HTR-8/SVneo (cell line): Measurements from ENCODE around the gene GABPB2.

Source experiments
- DNase-seq: peaks from one replicate; pipeline ENCODE4 v3.0.0; 2011; ENCODE audit warnings: low spot score, mixed read lengths; ENCODE audit not compliant: insufficient read length
- FAIRE-seq: peaks from 2 replicates; lab custom pipeline; 2011; peaks lifted over from hg19 to GRCh38; lab: Jason Lieb, UNC

The GABPB2 gene

DNA sequence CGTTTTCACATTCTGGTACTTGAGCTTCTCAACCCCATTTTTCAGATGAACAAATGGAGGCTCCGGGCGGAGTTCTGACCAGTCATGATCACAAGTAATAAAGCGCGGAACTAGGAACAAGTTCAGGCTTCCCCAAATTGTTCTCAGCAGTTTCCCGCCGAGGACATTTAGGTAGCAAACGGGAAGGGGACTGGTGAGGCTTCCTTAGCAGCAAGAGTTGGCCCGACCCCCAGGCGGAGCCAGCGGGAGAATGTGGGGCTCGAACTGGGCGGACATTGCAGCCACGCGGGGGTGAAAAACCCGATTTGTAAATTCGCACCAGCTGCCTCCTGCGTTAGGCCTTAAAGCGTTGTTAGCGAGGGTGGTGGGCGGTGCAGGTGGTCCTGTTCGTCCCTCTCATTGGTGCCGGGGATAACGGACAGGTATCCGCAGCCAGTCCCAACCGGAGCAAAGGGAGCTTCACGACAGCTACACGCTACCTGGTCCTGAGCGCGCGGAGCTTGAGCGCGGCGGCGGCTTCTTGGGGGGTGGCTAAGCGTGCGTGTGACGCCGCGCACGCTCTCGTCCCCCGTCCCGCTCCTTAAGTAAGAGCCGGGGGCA lies 60.5 kb downstream of the GABPB2 start:
- DNase-seq (no peak), FAIRE-seq (no peak)

DNA sequence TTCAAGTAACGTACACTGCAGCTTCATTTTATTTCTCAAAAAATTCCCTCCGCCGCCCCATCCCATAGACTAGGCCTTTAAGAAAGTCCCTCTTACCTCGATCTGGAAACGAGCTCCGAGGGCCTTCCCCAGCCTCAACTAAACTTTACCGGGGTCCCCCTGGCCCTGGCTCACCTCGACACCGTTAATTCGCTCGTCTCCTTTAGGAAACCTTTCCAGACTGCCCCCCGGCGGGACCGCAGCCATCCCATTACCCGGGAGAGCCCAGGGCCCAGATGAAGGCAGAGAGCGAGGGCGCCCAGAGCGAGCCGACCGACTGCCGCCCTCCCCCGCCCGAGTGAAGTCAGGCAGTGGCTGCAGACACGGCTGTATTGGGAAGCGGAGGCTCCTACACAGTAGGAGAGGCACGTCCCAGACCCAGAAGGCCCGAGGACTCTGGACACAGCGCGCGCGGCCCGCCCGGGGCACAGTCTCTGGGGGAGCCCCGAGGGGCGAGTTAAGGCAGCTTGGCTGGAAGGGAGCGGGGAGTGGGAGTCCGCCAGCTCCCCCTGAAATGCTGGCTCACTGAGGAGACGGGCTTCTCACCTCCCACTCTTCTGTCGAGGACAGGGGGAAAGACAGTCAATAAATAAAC lies 61.3 kb downstream of the GABPB2 start:
- FAIRE-seq = no peak
- no peak for DNase-seq

DNA sequence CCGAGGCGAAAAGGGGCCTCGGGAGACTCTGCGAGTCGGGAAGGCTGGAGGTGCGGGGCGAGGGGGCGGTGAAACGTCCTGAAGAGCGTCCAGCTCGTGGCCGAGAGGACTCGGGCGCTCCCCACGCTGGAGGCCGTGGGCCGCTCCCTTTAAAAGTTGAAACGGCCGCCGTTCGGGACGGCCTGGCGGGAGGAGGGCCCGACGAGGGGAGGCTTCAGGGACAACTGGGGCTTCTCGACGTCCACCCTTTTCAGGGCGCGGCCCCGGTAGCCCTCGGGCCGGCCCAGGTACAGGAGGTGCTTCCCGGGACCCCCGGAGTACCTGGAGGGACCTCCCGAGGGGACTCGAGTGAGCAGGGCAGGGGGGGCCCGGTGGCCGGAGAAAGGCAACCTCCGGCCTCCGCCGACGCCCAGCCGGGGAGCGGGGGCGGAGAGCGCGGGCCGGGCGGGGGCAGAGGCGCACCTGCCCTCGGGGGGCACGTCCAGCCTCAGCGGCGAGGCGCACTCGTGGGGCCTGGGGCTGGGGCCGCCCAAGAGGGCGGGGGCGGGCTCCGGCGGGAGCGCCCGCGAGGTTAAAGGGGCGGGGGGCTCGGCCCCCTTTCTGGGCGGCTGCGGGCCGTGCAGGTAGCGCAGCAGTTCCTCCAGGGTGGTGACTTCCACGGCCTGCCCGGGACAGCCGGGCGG lies 61.9 kb downstream of the GABPB2 start:
- DNase-seq (no peak), FAIRE-seq (no peak)

DNA sequence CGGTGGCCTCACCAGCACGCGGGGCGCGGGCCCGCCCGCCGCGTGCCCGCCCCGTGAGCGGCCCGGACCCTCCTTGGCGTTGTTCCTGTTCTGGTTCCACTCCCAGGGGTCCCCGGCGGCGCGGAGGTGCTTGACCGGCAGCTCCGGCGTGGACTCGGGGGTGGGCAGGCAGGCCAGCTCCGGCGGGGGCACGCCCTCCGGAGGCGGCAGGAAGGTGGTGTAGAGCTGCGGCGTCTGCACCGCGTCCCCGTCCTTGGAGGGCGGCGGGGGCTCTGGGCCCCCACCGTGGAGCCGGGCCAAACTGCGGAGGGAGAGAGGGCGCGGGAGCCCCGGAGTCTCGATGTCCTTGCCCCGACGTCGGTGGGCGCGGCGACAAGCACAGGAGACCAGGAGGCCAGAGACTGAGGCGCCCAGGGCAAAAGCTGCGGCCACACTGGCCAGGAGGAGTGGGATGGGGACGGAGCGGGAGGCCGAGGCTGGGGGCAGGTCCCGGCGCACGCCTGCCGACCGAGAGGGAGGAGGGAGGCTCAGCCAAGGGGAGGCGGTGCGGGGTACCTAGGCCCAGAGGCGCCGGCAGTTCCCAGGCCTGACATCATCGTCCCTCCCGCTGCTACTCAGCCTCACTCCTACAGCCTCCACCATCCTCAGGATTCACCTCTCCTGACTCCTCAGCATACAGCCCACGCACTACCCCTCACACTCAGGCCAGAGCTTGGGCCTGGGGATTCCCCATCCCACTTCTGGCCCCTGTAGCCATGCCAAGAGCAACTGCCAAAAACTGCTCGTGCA lies 62.7 kb downstream of the GABPB2 start:
- no peak for DNase-seq
- FAIRE-seq = no peak

DNA sequence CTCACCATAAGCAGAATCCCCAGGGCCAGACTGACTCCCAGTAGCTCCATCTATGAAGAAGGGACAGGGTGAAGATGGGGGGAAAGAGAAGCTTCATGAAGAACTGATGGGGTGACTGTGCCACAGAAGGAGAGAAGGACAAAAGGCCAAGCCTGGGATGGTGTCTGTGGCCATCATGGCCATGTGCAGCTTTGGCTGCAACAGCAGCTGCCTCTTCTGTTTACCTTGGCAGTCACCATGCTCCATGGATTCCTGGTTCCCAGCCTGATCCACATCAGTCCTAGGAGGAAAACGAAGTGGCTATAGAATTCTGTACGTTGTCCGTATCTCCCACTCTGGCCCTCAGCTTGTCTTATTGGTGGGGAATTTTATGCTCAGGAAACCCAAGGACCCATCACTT lies 63.8 kb downstream of the GABPB2 start:
- FAIRE-seq (no peak), DNase-seq (no peak)

DNA sequence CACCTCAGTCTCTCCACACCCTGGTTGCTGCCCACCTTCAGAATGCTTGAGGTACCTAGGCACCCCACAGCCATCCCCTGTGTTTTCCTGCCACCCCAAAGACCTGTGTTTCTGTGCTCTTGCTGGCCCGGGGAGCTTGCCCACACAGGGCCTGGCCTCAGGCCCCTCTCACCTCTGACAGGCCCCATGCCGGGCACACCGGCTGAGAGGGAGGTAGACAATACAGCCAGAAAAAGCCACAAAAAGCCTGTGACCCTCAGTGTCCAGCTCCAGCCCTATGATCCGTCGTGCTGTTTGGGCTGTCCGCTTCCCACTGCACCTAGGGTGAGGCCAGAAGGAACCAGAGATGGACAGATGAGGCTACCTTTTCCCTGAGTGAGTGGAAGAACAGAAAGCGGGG lies 64.4 kb downstream of the GABPB2 start:
- FAIRE-seq = no peak
- DNase-seq = no peak

DNA sequence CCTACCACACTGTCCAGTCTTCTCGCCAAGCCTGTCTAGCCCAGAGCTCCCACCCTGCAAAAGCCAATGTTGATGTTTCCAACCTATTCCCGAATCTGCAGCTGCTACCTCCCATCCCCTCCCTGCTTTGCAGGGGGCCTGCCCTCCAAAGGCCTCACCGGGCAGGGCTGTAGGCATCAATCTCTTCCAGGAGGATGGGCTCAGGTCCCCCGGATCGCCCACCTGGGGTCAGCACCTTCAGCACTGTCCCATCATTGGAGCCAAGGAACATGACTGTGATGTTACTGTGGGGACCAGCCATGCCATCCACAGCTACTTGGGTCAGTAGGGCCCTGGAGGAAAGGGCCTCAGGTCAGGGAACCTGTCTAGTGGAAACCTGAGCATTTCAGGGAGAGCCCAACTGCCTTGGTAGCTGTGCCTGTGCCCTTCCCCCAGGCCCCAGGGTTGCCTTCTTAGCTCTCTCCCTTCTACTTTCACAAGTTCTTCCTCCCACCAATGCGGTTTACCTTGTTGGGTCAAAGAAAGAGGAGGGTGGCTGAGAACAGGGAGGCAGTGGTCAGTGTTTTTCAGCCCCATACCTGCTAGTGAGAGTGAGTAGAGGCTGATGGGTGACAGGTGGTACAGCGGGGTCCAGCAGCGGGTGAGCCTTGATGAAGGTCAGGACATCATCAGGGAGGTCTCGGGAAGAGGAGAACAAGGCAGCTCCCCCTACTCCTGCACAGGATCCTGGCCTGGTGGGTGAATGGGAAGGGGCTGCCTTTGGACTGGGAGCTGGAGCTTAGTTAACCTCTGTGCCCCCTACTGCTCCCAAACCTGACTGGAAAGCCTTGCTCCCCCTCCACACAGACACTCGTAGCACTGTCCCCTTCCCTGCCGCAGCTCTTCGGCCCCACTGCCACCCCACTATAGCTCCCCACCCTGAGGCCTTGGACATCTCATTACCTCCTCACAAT lies 65.1 kb downstream of the GABPB2 start:
- FAIRE-seq = no peak
- no peak for DNase-seq

DNA sequence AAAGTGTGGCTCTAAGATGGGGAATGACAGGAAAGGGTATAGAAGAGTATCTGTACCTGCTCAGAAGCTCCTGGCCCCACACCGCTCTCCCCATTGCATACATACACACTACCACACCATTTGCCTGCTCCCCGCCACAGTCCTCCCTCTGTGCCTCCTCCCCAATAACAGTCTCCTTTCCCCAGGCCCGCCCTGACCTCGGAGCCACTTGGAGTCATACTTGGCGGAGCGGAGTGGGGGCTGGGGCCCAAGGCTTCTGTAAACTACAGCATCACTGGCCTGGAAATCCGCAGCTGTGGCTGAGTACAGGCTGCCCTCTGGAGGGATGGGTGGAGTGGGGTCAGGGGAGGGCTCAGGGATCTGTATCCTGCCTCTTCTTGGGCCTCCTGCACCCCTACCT lies 67.2 kb downstream of the GABPB2 start:
- FAIRE-seq (no peak), DNase-seq (no peak)

DNA sequence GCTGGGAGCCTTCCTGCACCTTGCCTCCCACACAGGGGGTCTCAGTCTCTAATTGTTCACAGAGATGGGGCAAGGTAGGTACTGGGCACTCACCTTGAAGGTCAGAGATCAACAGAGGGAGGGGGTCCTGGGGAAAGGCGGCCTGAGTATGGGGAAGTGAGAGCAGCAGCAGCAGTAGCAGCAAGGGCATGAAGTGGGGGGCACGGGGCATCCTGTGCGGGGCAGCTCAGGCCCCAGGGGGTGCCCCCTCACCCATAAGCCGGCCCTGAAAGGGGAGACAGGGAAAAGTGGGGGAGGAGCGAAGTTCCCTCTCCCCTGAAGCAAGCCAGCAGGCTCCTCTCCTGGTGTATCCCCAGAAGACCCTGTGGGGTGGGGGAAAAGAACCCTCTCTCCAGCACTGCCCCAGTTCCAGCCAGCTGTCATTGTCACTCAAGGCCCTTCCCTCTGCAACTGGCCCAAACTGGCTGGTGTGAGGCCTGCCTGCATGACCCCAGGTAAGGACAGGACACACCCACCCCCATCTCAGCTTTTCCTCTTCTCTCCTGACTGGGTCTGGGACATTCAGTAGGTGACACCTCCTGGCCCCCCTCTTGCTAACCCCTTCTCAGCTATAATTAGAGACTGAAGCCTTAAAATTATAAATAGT lies 72.0 kb downstream of the GABPB2 start:
- FAIRE-seq (no peak), DNase-seq (no peak)

DNA sequence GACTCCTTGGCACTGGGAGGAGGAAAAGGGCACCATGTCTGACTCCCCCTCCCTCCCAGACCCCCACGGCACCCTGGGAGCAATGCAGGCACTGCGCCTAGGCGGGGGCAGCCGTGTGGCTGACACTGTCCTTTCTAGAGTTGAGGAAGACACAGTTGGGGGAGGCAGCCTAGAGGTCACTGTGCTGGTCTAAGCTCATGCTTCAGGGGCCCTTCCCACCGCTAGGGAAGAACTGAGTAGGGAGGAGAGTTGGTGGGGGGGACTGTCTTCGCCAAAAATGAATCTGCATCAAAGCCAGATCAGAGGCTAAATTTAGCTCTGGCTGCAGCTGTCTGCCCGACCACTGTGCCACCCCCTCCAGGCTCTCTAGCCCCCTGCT lies 72.5 kb downstream of the GABPB2 start:
- DNase-seq = no peak
- no peak for FAIRE-seq

DNA sequence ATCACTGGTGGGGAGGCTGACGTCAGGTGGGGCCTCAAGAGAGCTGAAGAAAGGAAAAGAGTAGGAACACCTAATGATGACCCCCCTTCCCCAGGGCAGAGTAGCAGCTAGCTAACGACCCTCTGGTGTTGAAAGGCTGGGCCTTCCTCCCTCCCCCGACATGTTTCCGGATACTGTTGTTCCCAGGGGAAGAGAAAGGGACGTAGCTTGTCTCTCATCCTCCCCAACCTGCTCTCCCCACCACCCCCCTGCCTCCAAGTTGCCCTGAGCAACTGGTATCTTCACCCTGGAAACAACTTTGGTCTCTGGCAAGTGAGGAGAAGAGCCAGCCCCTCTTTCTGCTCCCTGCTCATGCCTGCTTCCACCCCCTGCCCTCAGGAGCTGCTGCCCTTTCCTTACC lies 73.4 kb downstream of the GABPB2 start:
- DNase-seq (no peak), FAIRE-seq (no peak)

DNA sequence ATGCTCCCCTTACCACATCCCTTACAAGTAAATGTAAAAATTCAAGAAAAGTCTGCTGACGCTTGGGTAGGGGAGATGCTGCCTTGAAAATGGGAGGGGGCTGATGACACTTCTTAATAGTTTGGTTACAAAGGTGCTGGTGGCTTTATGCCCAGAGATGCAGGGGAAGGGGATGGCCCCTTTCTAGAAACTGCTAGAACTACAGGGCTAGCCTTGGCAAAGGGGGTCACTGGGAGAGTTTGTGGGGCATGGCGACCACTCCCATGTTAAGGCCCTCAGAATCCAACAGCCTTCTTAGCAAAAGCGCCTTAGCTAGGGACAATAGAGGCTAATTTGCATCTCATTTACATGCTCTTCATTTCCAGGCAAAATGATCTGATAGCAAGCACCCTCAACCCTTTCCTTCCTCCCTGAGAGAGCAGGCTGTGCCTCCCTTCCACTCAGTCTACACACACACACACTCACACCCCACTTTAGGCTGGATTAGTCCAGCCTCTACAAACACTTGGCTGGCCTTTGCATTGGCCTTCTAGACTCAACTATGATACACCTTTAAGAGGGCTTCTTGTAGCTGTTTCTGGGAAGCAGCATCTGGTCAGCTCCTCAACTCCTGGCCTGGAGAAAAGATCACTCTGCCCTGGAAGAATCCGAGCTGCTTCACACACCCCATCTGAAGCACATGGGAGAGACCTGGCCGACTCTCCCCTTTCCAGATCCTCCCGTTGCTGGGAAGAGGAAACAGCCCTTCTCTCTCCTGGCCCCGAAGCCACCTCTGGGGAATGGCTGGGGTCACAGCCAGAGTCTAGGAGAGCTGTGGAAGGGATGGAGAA lies 74.1 kb downstream of the GABPB2 start:
- DNase-seq = no peak
- FAIRE-seq = no peak

DNA sequence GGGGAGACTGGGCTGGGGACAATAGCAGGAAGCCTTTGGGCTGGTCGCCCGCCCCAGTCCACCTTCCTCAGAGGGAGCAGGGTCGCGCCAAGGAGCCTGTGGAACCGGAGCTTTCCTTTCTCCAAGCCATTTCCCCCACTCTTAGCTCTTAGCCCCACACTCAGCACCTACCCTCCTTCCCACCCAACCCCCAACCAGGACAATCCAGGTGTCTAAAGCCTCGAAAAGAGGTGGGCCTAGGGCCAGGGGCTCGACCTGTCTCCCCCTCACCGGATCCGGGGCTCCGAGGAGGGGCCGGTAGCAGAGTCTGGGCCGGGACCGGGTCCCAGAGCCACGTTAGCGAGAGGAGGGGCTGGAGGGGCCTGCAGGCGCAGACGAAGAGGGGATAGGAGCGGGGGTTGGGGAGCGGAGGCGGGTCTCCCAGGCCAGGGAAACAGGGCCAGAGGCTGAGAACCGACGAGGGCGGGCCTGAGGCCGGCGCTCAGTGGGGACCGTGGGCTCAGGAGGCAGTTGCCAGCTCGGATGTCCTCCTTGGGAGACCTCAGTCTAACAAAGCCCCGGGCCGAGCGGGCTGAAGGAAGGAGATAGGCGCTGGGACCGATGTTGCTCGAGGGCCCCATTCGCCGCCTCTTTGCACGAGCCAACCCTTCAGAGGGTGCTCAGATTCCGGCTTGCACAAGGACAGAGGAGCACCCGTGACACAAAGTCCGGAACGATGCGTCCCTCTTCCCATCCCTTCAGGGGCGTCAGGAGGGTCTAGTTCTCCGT lies 74.9 kb downstream of the GABPB2 start:
- DNase-seq (no peak), FAIRE-seq (no peak)

DNA sequence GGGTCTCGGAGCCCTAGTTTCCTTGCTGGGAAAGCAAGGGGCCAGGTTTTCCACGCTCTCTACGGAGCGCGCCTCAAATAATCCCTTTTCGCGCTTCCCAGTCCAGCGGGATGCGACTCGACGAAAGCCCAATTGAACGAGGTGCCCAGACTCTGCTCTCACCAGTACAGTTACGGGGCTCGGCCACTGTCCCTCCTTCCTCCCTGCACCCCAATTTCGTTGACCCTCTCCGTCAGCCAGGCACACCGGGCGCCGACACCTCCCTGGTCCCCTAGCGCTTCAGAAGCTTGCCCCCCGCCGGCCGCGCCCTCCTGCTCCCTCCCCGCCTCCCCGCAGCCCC lies 75.5 kb downstream of the GABPB2 start:
- FAIRE-seq (no peak), DNase-seq (no peak)

DNA sequence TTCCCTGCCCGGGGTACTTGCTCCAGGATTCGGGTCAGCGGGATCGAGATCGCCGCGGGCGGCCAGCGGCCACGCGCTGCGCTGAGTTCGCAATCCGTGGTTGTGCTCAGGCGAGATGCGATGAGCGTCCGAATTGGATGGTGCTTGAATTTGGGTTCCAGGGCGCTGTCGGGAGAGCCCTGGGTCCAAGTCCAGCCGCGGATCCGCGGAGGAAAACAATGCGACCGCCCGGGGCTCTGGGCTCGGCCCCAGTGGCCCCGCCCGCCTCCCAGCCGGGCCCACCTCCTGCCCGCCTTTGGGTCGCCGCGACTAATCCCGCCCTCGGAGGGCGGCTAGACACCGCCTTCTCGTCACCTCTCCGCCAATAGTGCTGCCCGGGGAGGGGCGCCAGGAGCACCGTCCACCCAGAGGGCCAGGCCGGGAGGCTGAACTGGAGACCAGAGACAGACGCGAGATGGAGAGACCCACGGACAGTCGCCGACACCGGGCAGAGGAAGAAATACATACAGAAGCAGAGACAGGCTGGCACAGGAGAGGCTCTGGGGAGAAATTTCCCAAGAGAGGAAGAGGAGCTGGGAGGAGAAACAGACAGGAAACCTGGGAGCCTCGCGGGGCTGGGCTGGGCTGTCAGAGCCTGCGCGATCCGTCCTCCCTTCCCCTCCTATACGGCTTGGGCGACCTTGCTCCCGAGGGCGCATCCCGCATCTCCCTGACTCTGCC lies 76.0 kb downstream of the GABPB2 start, which contains the start of gene SEMA6C:
TSS of gene SEMA6C (minus strand) at position 220 of the 720 bp plus-strand sequence. CDS start 4,010 bp downstream, outside the sequence.
- FAIRE-seq (no peak), DNase-seq (peak; percentile 91)

DNA sequence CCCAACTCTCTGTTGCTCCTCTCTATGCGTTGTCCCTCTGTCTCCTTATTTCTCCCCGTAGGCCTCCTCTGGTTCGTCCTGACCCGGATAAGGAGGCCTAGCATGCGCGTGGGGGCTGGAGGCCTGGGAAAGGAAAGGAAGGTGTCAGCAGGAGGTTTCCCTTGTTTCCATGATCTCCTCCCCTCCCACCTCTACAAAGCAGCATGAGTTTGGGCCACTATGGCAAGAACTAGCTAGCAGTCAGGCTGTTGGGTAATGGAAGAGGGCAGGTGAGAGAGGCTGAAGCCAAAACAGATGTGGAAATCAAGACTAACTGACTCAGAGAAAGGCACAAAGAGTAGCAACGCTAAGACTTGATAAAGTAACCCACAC lies 76.6 kb downstream of the GABPB2 start:
- FAIRE-seq (no peak), DNase-seq (no peak)

DNA sequence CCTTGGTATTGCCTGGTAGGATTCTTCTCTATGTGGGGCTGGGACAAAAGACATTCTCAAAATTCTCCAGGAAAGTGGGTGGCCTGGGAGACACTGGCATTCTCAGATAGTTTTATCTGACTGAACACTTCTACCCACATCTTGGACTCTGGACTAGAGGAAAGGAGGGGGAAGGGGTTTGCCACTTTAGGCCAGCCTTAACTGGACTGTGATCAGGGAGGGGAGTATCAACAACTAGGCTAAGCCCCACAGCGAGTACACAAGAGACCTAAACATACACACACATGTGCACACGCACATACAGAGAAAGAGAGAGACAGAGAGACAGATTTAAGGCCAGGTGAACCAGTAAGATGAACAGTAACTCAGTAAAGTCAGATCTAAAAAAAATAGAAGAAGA lies 77.1 kb downstream of the GABPB2 start:
- DNase-seq = no peak
- no peak for FAIRE-seq

DNA sequence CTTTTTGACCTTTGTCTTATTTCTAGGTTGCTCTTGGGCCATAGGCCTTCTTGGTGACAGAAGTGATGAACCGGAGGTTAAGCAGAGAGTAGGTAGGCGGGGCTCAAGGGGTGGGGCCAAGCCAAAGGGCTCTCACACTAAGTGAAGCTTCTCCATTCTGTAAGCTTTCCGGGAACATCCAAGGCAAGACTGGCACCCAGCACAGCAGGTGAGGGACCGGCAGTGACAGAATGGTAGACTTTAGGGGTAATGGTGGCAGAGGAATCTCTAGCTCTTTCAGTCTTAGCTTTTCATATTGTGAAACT lies 85.9 kb downstream of the GABPB2 start, which contains the start of gene TNFAIP8L2:
TSS of gene TNFAIP8L2 (plus strand) at position 135 of the 305 bp plus-strand sequence. CDS start 2,049 bp downstream, outside the sequence.
- FAIRE-seq (no peak), DNase-seq (no peak)
